ENCODE results near the gene PLA2G12A. TPM values are rescaled to one million over a fixed set of nuclear protein-coding genes. Genes with fewer than 3 reads are reported as not detected.

Gene PLA2G12A
- total RNA-seq, 1 experiment from 2014 or later: 37.9 TPM

- Histone ChIP-seq H3K4me2 (ENCODE audit: low read length) (peak within 1 kb of the TSS; percentile 84), H3K9me3 (ENCODE audit: control insufficient read depth in 1 of 2, insufficient read depth in 1 of 2, low read depth in 1 of 2, low read length in 2 of 2) (no peaks in the 10 kb centered on the region), H3K27me3 (ENCODE audit: insufficient read depth, low read length) (no peaks in the 10 kb centered on the region), H3K9me2 (ENCODE audit: insufficient read depth) (no peaks in the 10 kb centered on the region), H3K79me2 (ENCODE audit: insufficient read depth, low read length) (no peaks in the 10 kb centered on the region), H3K9ac (ENCODE audit: low read length) (peak within 1 kb of the TSS; percentile 65), H4K20me1 (ENCODE audit: insufficient read depth) (no peaks in the 10 kb centered on the region), H3K4me3 (replicated peaks in 1 of 2; ENCODE audit: low read depth in 1 of 2, low read length in 2 of 2) (peak within 1 kb of the TSS; percentile 71 to 72), H3K36me3 (ENCODE audit: control insufficient read depth in 1 of 2, insufficient read depth in 2 of 2, low read length in 2 of 2) (no peaks in the 10 kb centered on the region), H2AFZ (ENCODE audit: low read depth, low read length, poor library complexity, severe bottlenecking) (peak within 1 kb of the TSS; percentile 81), H3K4me1 (ENCODE audit: control insufficient read depth in 1 of 2, insufficient read depth in 2 of 2, low read length in 2 of 2) (peaks cover 13 to 21% of the 10 kb centered on the region in 2 experiments; a peak in 3 of 4 replicates), H3K27ac (ENCODE audit: low read depth, low read length) (peak within 1 kb of the TSS; percentile 74)
- intact Hi-C loops (cut with micrococcal nuclease): loop anchor here (5.0 to 10.0 kb wide), 4 partner anchors 99 to 278 kb away; partner anchors contain the start of genes CFI and GAR1
- RAD21 ChIA-PET (ENCODE audit: low non-redundant PET in 1 of 2, low total read pairs in 2 of 2, uncharacterized antibody in 2 of 2, unreplicated experiment in 2 of 2): interaction anchor here in 1 of 2 experiments (1.2 kb wide), 1 partner anchor 27 kb away, joined by 4 read pairs; the partner anchor contains the start of gene PLA2G12A
- peak; percentile 46 for TF ChIP-seq RAD21 (IDR thresholded peaks at IDR 0.05; ENCODE audit: low read depth)
- no peak for TF ChIP-seq EZH2phosphoT487 (IDR thresholded peaks at IDR 0.05; ENCODE audit: borderline replicate concordance)
- no peak for TF ChIP-seq EZH2 (IDR thresholded peaks at IDR 0.05)
- no peak; the same call in 1 of the 2 replicates for TF ChIP-seq ZFX (IDR thresholded peaks at IDR 0.05)
- no peak for TF ChIP-seq CBX3 (IDR thresholded peaks at IDR 0.05; ENCODE audit: low read depth)
- no peak for TF ChIP-seq JUND (IDR thresholded peaks at IDR 0.05)
- TF ChIP-seq, protein P1, sequence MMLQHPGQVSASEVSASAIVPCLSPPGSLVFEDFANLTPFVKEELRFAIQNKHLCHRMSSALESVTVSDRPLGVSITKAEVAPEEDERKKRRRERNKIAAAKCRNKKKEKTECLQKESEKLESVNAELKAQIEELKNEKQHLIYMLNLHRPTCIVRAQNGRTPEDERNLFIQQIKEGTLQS (IDR thresholded peaks at IDR 0.05): no peak
- TF ChIP-seq, protein P2, sequence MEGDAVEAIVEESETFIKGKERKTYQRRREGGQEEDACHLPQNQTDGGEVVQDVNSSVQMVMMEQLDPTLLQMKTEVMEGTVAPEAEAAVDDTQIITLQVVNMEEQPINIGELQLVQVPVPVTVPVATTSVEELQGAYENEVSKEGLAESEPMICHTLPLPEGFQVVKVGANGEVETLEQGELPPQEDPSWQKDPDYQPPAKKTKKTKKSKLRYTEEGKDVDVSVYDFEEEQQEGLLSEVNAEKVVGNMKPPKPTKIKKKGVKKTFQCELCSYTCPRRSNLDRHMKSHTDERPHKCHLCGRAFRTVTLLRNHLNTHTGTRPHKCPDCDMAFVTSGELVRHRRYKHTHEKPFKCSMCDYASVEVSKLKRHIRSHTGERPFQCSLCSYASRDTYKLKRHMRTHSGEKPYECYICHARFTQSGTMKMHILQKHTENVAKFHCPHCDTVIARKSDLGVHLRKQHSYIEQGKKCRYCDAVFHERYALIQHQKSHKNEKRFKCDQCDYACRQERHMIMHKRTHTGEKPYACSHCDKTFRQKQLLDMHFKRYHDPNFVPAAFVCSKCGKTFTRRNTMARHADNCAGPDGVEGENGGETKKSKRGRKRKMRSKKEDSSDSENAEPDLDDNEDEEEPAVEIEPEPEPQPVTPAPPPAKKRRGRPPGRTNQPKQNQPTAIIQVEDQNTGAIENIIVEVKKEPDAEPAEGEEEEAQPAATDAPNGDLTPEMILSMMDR (IDR thresholded peaks at IDR 0.05 in 2 of 3, conservative IDR thresholded peaks at IDR 0.05 in 1 of 3; ENCODE audit: borderline replicate concordance in 1 of 3, insufficient read depth in 1 of 3, low read depth in 2 of 3, low read length in 2 of 3): peak; percentile 37 to 64 (median 54); a peak in 5 of 6 replicates
- TF ChIP-seq ZBTB33 (IDR thresholded peaks at IDR 0.05; ENCODE audit: extremely low read depth, insufficient replicate concordance, low read length): no peak
- TF ChIP-seq CEBPB (IDR thresholded peaks at IDR 0.05; ENCODE audit: low read depth): no peak
- TF ChIP-seq EGR1 (IDR thresholded peaks at IDR 0.05; ENCODE audit: low read depth): no peak
- peak; percentile 79 for TF ChIP-seq POLR2AphosphoS5 (IDR thresholded peaks at IDR 0.05; ENCODE audit: low read depth, low read length)
- no peak for TF ChIP-seq FOSL1 (IDR thresholded peaks at IDR 0.05; ENCODE audit: low read depth)
- TF ChIP-seq, protein P3, sequence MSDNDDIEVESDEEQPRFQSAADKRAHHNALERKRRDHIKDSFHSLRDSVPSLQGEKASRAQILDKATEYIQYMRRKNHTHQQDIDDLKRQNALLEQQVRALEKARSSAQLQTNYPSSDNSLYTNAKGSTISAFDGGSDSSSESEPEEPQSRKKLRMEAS (IDR thresholded peaks at IDR 0.05): peak; percentile 74; the same call in 1 of the 2 replicates
- TF ChIP-seq SP1 (IDR thresholded peaks at IDR 0.05; ENCODE audit: low read depth): no peak
- TF ChIP-seq YY1 (IDR thresholded peaks at IDR 0.05; ENCODE audit: extremely low read depth, insufficient replicate concordance, low read depth, low read length): no peak
- TSS peak; percentile 38 for BruUV-seq (replicated peaks)
- peak; percentile 51 for DNase-seq (ENCODE audit: low read depth, low spot score)
- POLR2A ChIA-PET: no interaction called here
- CTCF ChIA-PET: interaction anchor here (0.7 to 1.9 kb wide), 5 partner anchors 101 to 277 kb away, joined by 3 to 10 read pairs (median 4); no protein-coding TSS in a partner anchor
- ATAC-seq: peak; percentile 87
Observed at GRCh38 chr4:109702950-109703663, 26.8 kb downstream of the PLA2G12A start, which contains the start of gene CASP6. CASP6 (minus strand) TSS chr4:109703445; CDS start chr4:109703395, 50 bp downstream.

Measured in HCT116 (cell line).